Tibial nerve (tissue), 4 donors: ENCODE measurements around the gene CPNE2. TPM values are rescaled to one million over a fixed set of nuclear protein-coding genes. Genes with fewer than 3 reads are reported as not detected.
A peak's percentile ranks its signal among the peaks of the same experiment; 100 is the strongest.
"Not testable (repeated sequence)": the region's sequence is repeated elsewhere in the genome, so short reads cannot be mapped to it uniquely, and the experiment has no call there.

Source experiments
- DNase-seq, 2 donors: peaks; one replicate each; pipeline ENCODE4 v3.0.0-alpha.2; 2019; ENCODE audit warnings: low spot score in 2 of 2
- H3K27ac ChIP-seq, 4 donors: fragments of 200-600 bp; sonication (generic) in 3 of 4; one replicate each; pipeline ENCODE4 v1.5.1; 2017 to 2019; ENCODE audit warnings: mild to moderate bottlenecking in 1 of 4
- H3K27me3 ChIP-seq, 2 donors: fragments of 200-600 bp; sonication (generic) in 1 of 2; one replicate each; pipeline versions ENCODE4 v1.5.1 to v1.6.0; 2017 to 2019
- H3K36me3 ChIP-seq, 3 donors: fragments of 200-600 bp; sonication (generic); one replicate each; pipeline ENCODE4 v1.5.1; 2018 to 2019
- H3K4me1 ChIP-seq, 4 donors: fragments of 200-600 bp; sonication (generic) in 3 of 4; one replicate each; pipeline ENCODE4 v1.5.1; 2017 to 2019
- H3K4me3 ChIP-seq, 4 donors: fragments of 200-600 bp; sonication (generic) in 3 of 4; one replicate each; pipeline ENCODE4 v1.5.1; 2017 to 2019; ENCODE audit warnings: mild to moderate bottlenecking in 1 of 4, moderate library complexity in 1 of 4
- H3K9me3 ChIP-seq, 4 donors: fragments of 200-600 bp; sonication (generic) in 3 of 4; one replicate each; pipeline ENCODE4 v1.5.1; 2017 to 2019
- CTCF ChIP-seq, 5 experiments: fragments of 200-600 bp in 3 of 5; fragments of 450-650 bp in 2 of 5; sonication (generic) in 3 of 5; IDR thresholded peaks; one replicate each; pipeline ENCODE4 v1.5.1; 2016 to 2019; ENCODE audit warnings: antibody characterized with exemption in 5 of 5, mild to moderate bottlenecking in 3 of 5, moderate library complexity in 2 of 5
- EP300 ChIP-seq, 2 donors: sonication (generic); formaldehyde crosslinking; IDR thresholded peaks; one replicate each; pipeline ENCODE4 v1.6.1; 2017; ENCODE audit warnings: antibody characterized with exemption in 2 of 2, mild to moderate bottlenecking in 1 of 2
- POLR2A ChIP-seq, 2 donors: fragments of 450-650 bp; IDR thresholded peaks; one replicate each; pipeline ENCODE4 v1.6.1; 2017; ENCODE audit warnings: antibody characterized with exemption in 2 of 2, mild to moderate bottlenecking in 2 of 2, moderate library complexity in 2 of 2
- WGBS, 2 donors: methylation state at CpG; one replicate each; pipeline ENCODE4 v1.1.5; 2018; 5-methylcytosine and 5-hydroxymethylcytosine counted together
- total RNA-seq, 4 donors: library from RNA; depleted of rRNA; stranded (reverse); fragments of >200 nt; gene quantifications; one replicate each; pipeline ENCODE4 v1.1.0, GENCODE V29; 2016

The CPNE2 gene
- total RNA-seq, 4 donors from 2014 or later = 32.7 to 58.8 (median 46.0) TPM

- peaks cover 0 to 39% (median 13%) of the 10 kb centered on the region in 4 donors for H3K4me1 ChIP-seq
- TF ChIP-seq POLR2A (IDR thresholded peaks at IDR 0.05) = no peak
- no peak for TF ChIP-seq CTCF (IDR thresholded peaks at IDR 0.05)
- DNase-seq = no peak
- peaks cover 0 to 5% (median 0%) of the 10 kb centered on the region in 3 donors for H3K36me3 ChIP-seq
- H3K27me3 ChIP-seq = no peaks in the 10 kb centered on the region
- no peak overlapping the region for H3K27ac ChIP-seq
- H3K4me3 ChIP-seq = no peak overlapping the region
- 89 to 94% methylated on average over 2 of the region's 2 CpGs for WGBS, 2 donors
- H3K9me3 ChIP-seq = no peaks in the 10 kb centered on the region
These were observed 4.4 kb downstream of the CPNE2 start for GRCh38 chr16:57096793-57097192.

GRCh38 chr16:57098188-57098841 is 5.9 kb downstream of the CPNE2 start:
- H3K4me3 ChIP-seq = no peak overlapping the region
- H3K36me3 ChIP-seq = peaks cover 0 to 8% (median 0%) of the 10 kb centered on the region in 3 donors
- TF ChIP-seq EP300 (IDR thresholded peaks at IDR 0.05) = no peak
- no peak for TF ChIP-seq POLR2A (IDR thresholded peaks at IDR 0.05)
- no peak for TF ChIP-seq CTCF (IDR thresholded peaks at IDR 0.05)
- WGBS, 2 donors = 76 to 79% methylated on average over 14 of the region's 14 CpGs
- H3K27ac ChIP-seq = no peak overlapping the region
- no peaks in the 10 kb centered on the region for H3K27me3 ChIP-seq
- H3K4me1 ChIP-seq = peaks cover 0 to 36% (median 11%) of the 10 kb centered on the region in 4 donors
- DNase-seq = no peak
- H3K9me3 ChIP-seq = no peaks in the 10 kb centered on the region

GRCh38 chr16:57099965-57100364 is 7.6 kb downstream of the CPNE2 start:
- WGBS, 2 donors = 68 to 72% methylated on average over 6 of the region's 6 CpGs
- H3K27me3 ChIP-seq, DNase-seq: not testable (repeated sequence)

DNA sequence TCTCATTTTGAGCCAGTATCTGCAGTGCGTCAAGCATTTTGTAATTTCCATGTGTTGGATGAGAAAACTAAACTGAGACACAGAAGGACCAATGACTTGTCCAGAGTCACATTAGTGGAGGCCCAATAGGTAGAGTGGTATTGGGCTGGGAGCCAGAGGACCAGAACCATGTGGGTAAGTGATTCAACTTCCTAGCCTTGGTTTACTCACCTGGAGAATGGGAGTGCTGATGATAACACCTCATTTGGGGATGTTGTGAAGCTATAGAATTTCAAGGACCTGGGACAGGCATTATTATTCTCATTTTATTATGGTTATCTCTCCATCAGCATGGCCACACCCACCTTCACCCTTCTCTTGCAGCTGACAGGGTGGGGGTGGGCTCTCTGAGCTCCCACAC is 8.1 kb downstream of the CPNE2 start:
- TF ChIP-seq CTCF (IDR thresholded peaks at IDR 0.05) = no peak

More at GRCh38 chr16:57099965-57100364, 7.6 kb downstream of the CPNE2 start:
- peaks cover 0 to 22% (median 0%) of the 10 kb centered on the region in 4 donors for H3K4me1 ChIP-seq
- not testable (repeated sequence) for H3K9me3 ChIP-seq, H3K27ac ChIP-seq, H3K36me3 ChIP-seq, H3K4me3 ChIP-seq

GRCh38 chr16:57102888-57103851 is 10.8 kb downstream of the CPNE2 start:
- WGBS, 2 donors = 71 to 76% methylated on average over 16 of the region's 16 CpGs
- H3K27me3 ChIP-seq = no peaks in the 10 kb centered on the region
- no peak overlapping the region for H3K4me3 ChIP-seq
- H3K9me3 ChIP-seq = no peaks in the 10 kb centered on the region
- peaks cover 0 to 27% (median 5%) of the 10 kb centered on the region in 4 donors for H3K4me1 ChIP-seq
- peak overlapping the region in 1 of 4 donors; percentile 17 for H3K27ac ChIP-seq
- TF ChIP-seq POLR2A (IDR thresholded peaks at IDR 0.05) (no peak), EP300 (IDR thresholded peaks at IDR 0.05) (no peak), CTCF (IDR thresholded peaks at IDR 0.05) (no peak)
- DNase-seq = no peak
- peaks cover 0 to 3% (median 0%) of the 10 kb centered on the region in 3 donors for H3K36me3 ChIP-seq

More for the DNA sequence above, 8.1 kb downstream of the CPNE2 start:
- 87 to 95% methylated on average over 1 of the region's 1 CpG for WGBS, 2 donors
- Histone ChIP-seq H3K27me3 (no peaks in the 10 kb centered on the region), H3K27ac (no peak overlapping the region), H3K4me3 (no peak overlapping the region), H3K4me1 (peaks cover 0 to 18% (median 0%) of the 10 kb centered on the region in 4 donors), H3K36me3 (peaks cover 0 to 8% (median 0%) of the 10 kb centered on the region in 3 donors), H3K9me3 (no peaks in the 10 kb centered on the region)
- no peak for DNase-seq
